H1 (cell line): ENCODE data around the gene CLEC16A. TPM values are rescaled to one million over a fixed set of nuclear protein-coding genes. Genes with fewer than 3 reads are reported as not detected.

ENCODE experiments used
- SRF ChIP-seq: IDR thresholded peaks from 2 replicates; pipeline ENCODE4 v1.6.1; 2011; ENCODE audit warnings: mild to moderate bottlenecking, low read depth, low read length, moderate library complexity
- polyA plus RNA-seq, 7 experiments: library from polyadenylated mRNA; depleted of rRNA in 3 of 7; stranded (reverse) in 5 of 7; unstranded in 2 of 7; fragments of >200 nt in 5 of 7; fragments of 200-250 nt in 2 of 7; gene quantifications; 1 replicate in 5 of 7; 2 replicates in 1 of 7; 4 replicates in 1 of 7; pipeline versions ENCODE4 v1.2.1 to v1.2.3, GENCODE V29; 2011 to 2013; ENCODE audit warnings: missing spikeins in 2 of 7, mixed read lengths in 2 of 7
- total RNA-seq: library from RNA; stranded (reverse); fragmentation: NEBNext Ultra II Directional; extraction: Animal tissue kit (Norgen Biotek cat#: 25700); gene quantifications from 2 replicates; pipeline ENCODE4 v1.2.1, GENCODE V29; 2021

CLEC16A gene
- total and polyA plus RNA-seq, 2 of the 8 experiments (the other 6 are each of a cell fraction or from before 2014, with no cell fraction given), result 7.6 to 19.3 TPM

GRCh38 chr16:10995565-10995964, 51.2 kb downstream of the CLEC16A start (continued):
- no peak for TF ChIP-seq SRF
- TF ChIP-seq, all 59 proteins: peak for 0
